Measurements from ENCODE around the gene GALNT14. TPM values are rescaled to one million over a fixed set of nuclear protein-coding genes. Genes with fewer than 3 reads are reported as not detected.

Gene GALNT14
- total RNA-seq, 1 experiment from 2014 or later: 2.7 TPM

GRCh38 chr2:30947686-30948085, 190.6 kb downstream of the GALNT14 start:
- H3K23me2 ChIP-seq (ENCODE audit: insufficient read length, low read depth, low read length, poor library complexity, severe bottlenecking): no peaks in the 10 kb centered on the region

More at GRCh38 chr2:30947686-30948085, 190.6 kb downstream of the GALNT14 start:
- no peaks in the 10 kb centered on the region for H3K79me1 ChIP-seq (ENCODE audit: insufficient read depth, low read depth, low read length, poor library complexity, severe bottlenecking)
- no peaks in the 10 kb centered on the region for H3K4me1 ChIP-seq (ENCODE audit: insufficient read depth, low read length)
- no peak overlapping the region for H3K4ac ChIP-seq (ENCODE audit: low read depth, low read length)
- no peak overlapping the region for H4K5ac ChIP-seq (ENCODE audit: insufficient read length, low read depth, low read length)
- H3K23ac ChIP-seq (ENCODE audit: insufficient read length, low read depth, low read length): no peak overlapping the region
- H3K9me3 ChIP-seq (ENCODE audit: control insufficient read depth, low read depth, low read length): no peaks in the 10 kb centered on the region
- Mint-ChIP-seq H3K9me3 (peaks cover 7 to 12% of the 10 kb centered on the region in 2 experiments), H3K4me3 (no peak overlapping the region), H3K27me3 (ENCODE audit: low read depth) (no peaks in the 10 kb centered on the region; the same call in 1 of the 2 replicates), H3K27ac (no peak overlapping the region), H3K36me3 (ENCODE audit: insufficient read depth in 1 of 3, low read depth in 3 of 3) (peaks cover 2 to 11% (median 4%) of the 10 kb centered on the region in 3 experiments; a peak in 3 of 7 replicates), H3K4me1 (peaks cover 2 to 3% of the 10 kb centered on the region in 2 experiments)
- H2BK15ac ChIP-seq (ENCODE audit: low read depth, low read length): no peak overlapping the region
- H3K4me2 ChIP-seq (ENCODE audit: insufficient read depth, insufficient read length, low read length): no peak overlapping the region
- H2BK20ac ChIP-seq (ENCODE audit: low read depth, low read length, poor library complexity, severe bottlenecking): no peak overlapping the region
- no peak overlapping the region for H3K18ac ChIP-seq (ENCODE audit: insufficient read length, low read depth, low read length)
- H2AK5ac ChIP-seq (ENCODE audit: insufficient read length, low read length): no peak overlapping the region
- TF ChIP-seq, protein P1, sequence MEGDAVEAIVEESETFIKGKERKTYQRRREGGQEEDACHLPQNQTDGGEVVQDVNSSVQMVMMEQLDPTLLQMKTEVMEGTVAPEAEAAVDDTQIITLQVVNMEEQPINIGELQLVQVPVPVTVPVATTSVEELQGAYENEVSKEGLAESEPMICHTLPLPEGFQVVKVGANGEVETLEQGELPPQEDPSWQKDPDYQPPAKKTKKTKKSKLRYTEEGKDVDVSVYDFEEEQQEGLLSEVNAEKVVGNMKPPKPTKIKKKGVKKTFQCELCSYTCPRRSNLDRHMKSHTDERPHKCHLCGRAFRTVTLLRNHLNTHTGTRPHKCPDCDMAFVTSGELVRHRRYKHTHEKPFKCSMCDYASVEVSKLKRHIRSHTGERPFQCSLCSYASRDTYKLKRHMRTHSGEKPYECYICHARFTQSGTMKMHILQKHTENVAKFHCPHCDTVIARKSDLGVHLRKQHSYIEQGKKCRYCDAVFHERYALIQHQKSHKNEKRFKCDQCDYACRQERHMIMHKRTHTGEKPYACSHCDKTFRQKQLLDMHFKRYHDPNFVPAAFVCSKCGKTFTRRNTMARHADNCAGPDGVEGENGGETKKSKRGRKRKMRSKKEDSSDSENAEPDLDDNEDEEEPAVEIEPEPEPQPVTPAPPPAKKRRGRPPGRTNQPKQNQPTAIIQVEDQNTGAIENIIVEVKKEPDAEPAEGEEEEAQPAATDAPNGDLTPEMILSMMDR (conservative IDR thresholded peaks at IDR 0.05): no peak
- H4K20me1 ChIP-seq (ENCODE audit: control insufficient read depth, insufficient read depth, insufficient read length): no peaks in the 10 kb centered on the region
- no peak overlapping the region for H3K14ac ChIP-seq (ENCODE audit: insufficient read depth, low read length)
- no peak overlapping the region for H3T11ph ChIP-seq (ENCODE audit: low read length)
- H3K27ac ChIP-seq (ENCODE audit: insufficient read length, low read depth, low read length): no peak overlapping the region
- no peak overlapping the region for H4K91ac ChIP-seq (ENCODE audit: insufficient read length, low read depth, low read length)
- H3K56ac ChIP-seq (ENCODE audit: insufficient read length, low read depth, low read length): no peak overlapping the region
- H3K27me3 ChIP-seq (ENCODE audit: insufficient read depth, low read length): no peaks in the 10 kb centered on the region
- no peak for DNase-seq
- no peaks in the 10 kb centered on the region for H3K79me2 ChIP-seq (ENCODE audit: insufficient read depth, low read length)
- no peak overlapping the region for H2BK5ac ChIP-seq (ENCODE audit: insufficient read length, low read length)
- no peak overlapping the region for H2BK12ac ChIP-seq (ENCODE audit: insufficient read length, low read depth, low read length)
- no peak overlapping the region for H3K9ac ChIP-seq (ENCODE audit: extremely low read depth, insufficient read length, low read length)
- H2AFZ ChIP-seq (ENCODE audit: low read length): no peak overlapping the region
- H4K8ac ChIP-seq (replicated peaks; ENCODE audit: insufficient read length, low read depth, low read length): no peak overlapping the region
- H2BK120ac ChIP-seq (ENCODE audit: low read depth, low read length, poor library complexity, severe bottlenecking): no peak overlapping the region

All from H9 (cell line).